Neural progenitor cell (in vitro differentiated cells): ENCODE measurements around the gene EDN3. TPM values are rescaled to one million over a fixed set of nuclear protein-coding genes. Genes with fewer than 3 reads are reported as not detected.

Source experiments
- DNase-seq: peaks from one replicate; pipeline ENCODE4 v3.0.0-alpha.2; 2016; ENCODE audit warnings: low spot score
- H2AFZ ChIP-seq: fragments of 200-600 bp; sonication (generic); replicated peaks from 2 replicates; pipeline ENCODE4 v1.6.1; 2016; ENCODE audit warnings: antibody characterized with exemption
- H3F3A ChIP-seq: fragments of 200-600 bp; sonication (generic); 2 replicates; pipeline ENCODE4 v1.6.1; 2016; ENCODE audit warnings: antibody characterized with exemption, low read depth
- H3K27ac ChIP-seq: fragments of 200-600 bp; sonication (generic); 2 replicates; pipeline ENCODE4 v1.5.1; 2016; ENCODE audit warnings: mild to moderate bottlenecking
- H3K27me3 ChIP-seq: fragments of 200-600 bp; sonication (generic); 2 replicates; pipeline ENCODE4 v1.6.1; 2016; ENCODE audit warnings: mild to moderate bottlenecking, moderate library complexity
- H3K36me3 ChIP-seq: fragments of 200-600 bp; sonication (generic); 2 replicates; pipeline ENCODE4 v1.5.1; 2016
- H3K4me1 ChIP-seq: fragments of 200-600 bp; sonication (generic); 2 replicates; pipeline ENCODE4 v1.6.1; 2016; ENCODE audit warnings: mixed run types
- H3K4me2 ChIP-seq: fragments of 200-600 bp; sonication (generic); 2 replicates; pipeline ENCODE4 v1.6.1; 2016
- H3K4me3 ChIP-seq: fragments of 200-600 bp; sonication (generic); 2 replicates; pipeline ENCODE4 v1.5.1; 2016
- H3K79me2 ChIP-seq: fragments of 200-600 bp; sonication (generic); 2 replicates; pipeline ENCODE4 v1.6.1; 2016; ENCODE audit warnings: low read depth
- H3K9ac ChIP-seq: fragments of 200-600 bp; sonication (generic); 2 replicates; pipeline ENCODE4 v1.6.1; 2016
- H3K9me3 ChIP-seq: fragments of 200-600 bp; sonication (generic); 2 replicates; pipeline ENCODE4 v1.5.1; 2016; ENCODE audit warnings: low read depth
- H4K20me1 ChIP-seq: fragments of 200-600 bp; sonication (generic); 2 replicates; pipeline ENCODE4 v1.6.1; 2016; ENCODE audit warnings: low read depth
- H3K27ac Mint-ChIP-seq: 3 replicates; pipeline ENCODE4 v1.8.0; 2021; ENCODE audit warnings: mixed read lengths
- H3K27me3 Mint-ChIP-seq: 2 replicates; pipeline ENCODE4 v1.8.0; 2022; ENCODE audit warnings: low read depth, mild to moderate bottlenecking, inconsistent platforms, moderate library complexity, mixed read lengths; ENCODE audit not compliant: insufficient read depth
- H3K36me3 Mint-ChIP-seq: 3 replicates; pipeline ENCODE4 v1.8.0; 2021; ENCODE audit warnings: mixed read lengths
- H3K4me1 Mint-ChIP-seq: 3 replicates; pipeline ENCODE4 v1.8.0; 2021; ENCODE audit warnings: mixed read lengths
- H3K4me3 Mint-ChIP-seq: 3 replicates; pipeline ENCODE4 v1.8.0; 2021; ENCODE audit warnings: mild to moderate bottlenecking, moderate library complexity, mixed read lengths
- H3K9me3 Mint-ChIP-seq: 3 replicates; pipeline ENCODE4 v1.8.0; 2020; ENCODE audit warnings: mixed read lengths
- CTCF ChIP-seq: fragments of 200-600 bp; sonication (generic); IDR thresholded peaks from 2 replicates; pipeline ENCODE4 v1.5.1; 2017; ENCODE audit warnings: antibody characterized with exemption, mild to moderate bottlenecking
- EZH2 ChIP-seq: fragments of 200-600 bp; sonication (generic); IDR thresholded peaks from 2 replicates; pipeline ENCODE4 v1.6.1; 2017; ENCODE audit warnings: antibody characterized with exemption, mild to moderate bottlenecking, moderate library complexity
- EZH2phosphoT487 ChIP-seq: fragments of 200-600 bp; sonication (generic); IDR thresholded peaks from 2 replicates; pipeline ENCODE4 v1.6.1; 2017; ENCODE audit warnings: antibody characterized with exemption
- total RNA-seq: library from RNA; depleted of rRNA; stranded (reverse); fragments of >200 nt; gene quantifications from 2 replicates; pipeline ENCODE4 v1.2.3, GENCODE V29; 2015; ENCODE audit warnings: low replicate concordance

The EDN3 gene
- total RNA-seq, 1 donor from 2014 or later = not detected

- H3K9me3 Mint-ChIP-seq = no peaks in the 10 kb centered on the region
- TF ChIP-seq CTCF = no peak
- peaks cover 87% of the 10 kb centered on the region for H3K27me3 ChIP-seq
- no peak for DNase-seq
- peaks cover 3% of the 10 kb centered on the region for H3K4me1 Mint-ChIP-seq
- no peaks in the 10 kb centered on the region for H3F3A ChIP-seq
- no peaks in the 10 kb centered on the region for H3K9me3 ChIP-seq
- peak overlapping the region; percentile 95 for H3K4me2 ChIP-seq
- no peaks in the 10 kb centered on the region for H3K36me3 Mint-ChIP-seq
- no peak overlapping the region for H3K4me3 ChIP-seq
- no peaks in the 10 kb centered on the region for H4K20me1 ChIP-seq
- H3K27me3 Mint-ChIP-seq = peaks cover 43% of the 10 kb centered on the region
- H3K9ac ChIP-seq = no peak overlapping the region
- H2AFZ ChIP-seq = no peak overlapping the region
- no peak overlapping the region for H3K27ac ChIP-seq
- no peaks in the 10 kb centered on the region for H3K36me3 ChIP-seq
- H3K4me1 ChIP-seq = peaks cover 19% of the 10 kb centered on the region
- H3K79me2 ChIP-seq = no peaks in the 10 kb centered on the region
- no peak overlapping the region for H3K4me3 Mint-ChIP-seq
- H3K27ac Mint-ChIP-seq = no peak overlapping the region
Observed at GRCh38 chr20:59301343-59302007, 1.1 kb downstream of the EDN3 start.

- Histone ChIP-seq H3K36me3 (no peaks in the 10 kb centered on the region), H3K9ac (no peak overlapping the region), H3F3A (peaks cover 3% of the 10 kb centered on the region), H3K79me2 (no peaks in the 10 kb centered on the region), H3K4me1 (peaks cover 15% of the 10 kb centered on the region), H3K4me3 (no peak overlapping the region), H4K20me1 (no peaks in the 10 kb centered on the region), H3K27ac (no peak overlapping the region), H2AFZ (no peak overlapping the region), H3K4me2 (no peak overlapping the region), H3K9me3 (no peaks in the 10 kb centered on the region), H3K27me3 (peaks cover 42% of the 10 kb centered on the region)
- Mint-ChIP-seq H3K27ac (no peak overlapping the region), H3K27me3 (peaks cover 22% of the 10 kb centered on the region), H3K36me3 (no peaks in the 10 kb centered on the region), H3K9me3 (no peaks in the 10 kb centered on the region), H3K4me3 (no peak overlapping the region), H3K4me1 (peaks cover 13% of the 10 kb centered on the region)
- DNase-seq = no peak
- TF ChIP-seq EZH2 (no peak), EZH2phosphoT487 (no peak), CTCF (no peak)
Observed at GRCh38 chr20:59305908-59306655, 5.7 kb downstream of the EDN3 start.

GRCh38 chr20:59307270-59307669, 6.9 kb downstream of the EDN3 start:
- TF ChIP-seq CTCF (no peak), EZH2 (no peak), EZH2phosphoT487 (no peak)
- Histone ChIP-seq H3K4me2 (no peak overlapping the region), H2AFZ (no peak overlapping the region), H3K9me3 (no peaks in the 10 kb centered on the region), H3K27me3 (peaks cover 30% of the 10 kb centered on the region), H3K36me3 (no peaks in the 10 kb centered on the region), H3K4me1 (peaks cover 10% of the 10 kb centered on the region), H4K20me1 (no peaks in the 10 kb centered on the region), H3K4me3 (no peak overlapping the region), H3K27ac (no peak overlapping the region), H3K9ac (no peak overlapping the region), H3F3A (peaks cover 3% of the 10 kb centered on the region), H3K79me2 (no peaks in the 10 kb centered on the region)
- Mint-ChIP-seq H3K4me1 (peaks cover 13% of the 10 kb centered on the region), H3K27ac (no peak overlapping the region), H3K4me3 (no peak overlapping the region), H3K9me3 (peaks cover 2% of the 10 kb centered on the region), H3K27me3 (peaks cover 11% of the 10 kb centered on the region), H3K36me3 (no peaks in the 10 kb centered on the region)
- no peak for DNase-seq
